ENCODE data around the gene SLC19A1. TPM values are rescaled to one million over a fixed set of nuclear protein-coding genes. Genes with fewer than 3 reads are reported as not detected.

Gene SLC19A1
- total RNA-seq, 4 donors from 2014 or later: 1.8 to 9.6 (median 2.1) TPM

DNA sequence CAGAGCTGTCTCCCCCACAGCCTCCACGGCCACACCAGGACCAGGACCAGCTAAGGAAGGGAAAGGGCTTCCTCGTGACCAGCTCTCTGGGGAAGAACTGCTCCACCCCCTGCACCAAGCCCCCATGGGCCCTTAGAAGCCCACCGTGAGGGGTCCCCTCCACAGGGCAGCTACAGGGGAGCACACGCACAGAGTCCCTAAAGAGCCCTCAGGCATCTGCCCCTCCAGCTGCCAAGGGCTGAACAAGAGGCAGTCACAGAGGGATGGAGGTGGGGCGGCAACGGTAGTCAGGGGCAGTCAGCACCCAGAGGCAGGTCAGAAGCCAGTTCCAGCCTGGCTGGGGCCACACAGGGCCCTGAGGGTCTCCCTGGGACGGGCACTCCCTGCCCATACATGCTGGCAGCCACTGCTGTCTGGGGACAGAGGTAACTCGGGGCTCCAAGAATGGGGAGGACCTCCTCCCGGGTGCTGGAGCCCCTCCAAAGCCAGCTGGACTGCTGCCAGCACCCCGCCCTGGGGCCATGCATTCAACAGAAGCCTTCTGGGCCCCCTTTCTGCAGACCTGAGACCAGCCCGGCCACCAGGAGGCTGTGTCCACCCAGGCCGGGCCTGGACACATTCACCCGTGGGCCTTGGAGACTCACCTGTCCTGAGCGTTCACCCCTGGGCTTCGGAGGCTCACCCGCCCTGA lies 18.7 kb downstream of the SLC19A1 start:
- Histone ChIP-seq H3K36me3 (peaks cover 0 to 6% of the 10 kb centered on the region in 2 donors), H3K9me3 (peaks cover 0 to 27% (median 6%) of the 10 kb centered on the region in 3 donors), H3K4me3 (no peak overlapping the region), H3K27ac (no peak overlapping the region), H3K27me3 (no peaks in the 10 kb centered on the region), H3K4me1 (no peaks in the 10 kb centered on the region)
- in situ Hi-C loops (cut with MboI; ENCODE audit: low sequenced_read_pairs in 4 of 4): no loop called here
- DNase-seq (no peak), ATAC-seq (no peak)
- intact Hi-C loops (cut with DNase I; ENCODE audit: low total_unique reads): no loop called here
- no peak for TF ChIP-seq POLR2A (IDR thresholded peaks at IDR 0.05)
- TF ChIP-seq, protein P1, sequence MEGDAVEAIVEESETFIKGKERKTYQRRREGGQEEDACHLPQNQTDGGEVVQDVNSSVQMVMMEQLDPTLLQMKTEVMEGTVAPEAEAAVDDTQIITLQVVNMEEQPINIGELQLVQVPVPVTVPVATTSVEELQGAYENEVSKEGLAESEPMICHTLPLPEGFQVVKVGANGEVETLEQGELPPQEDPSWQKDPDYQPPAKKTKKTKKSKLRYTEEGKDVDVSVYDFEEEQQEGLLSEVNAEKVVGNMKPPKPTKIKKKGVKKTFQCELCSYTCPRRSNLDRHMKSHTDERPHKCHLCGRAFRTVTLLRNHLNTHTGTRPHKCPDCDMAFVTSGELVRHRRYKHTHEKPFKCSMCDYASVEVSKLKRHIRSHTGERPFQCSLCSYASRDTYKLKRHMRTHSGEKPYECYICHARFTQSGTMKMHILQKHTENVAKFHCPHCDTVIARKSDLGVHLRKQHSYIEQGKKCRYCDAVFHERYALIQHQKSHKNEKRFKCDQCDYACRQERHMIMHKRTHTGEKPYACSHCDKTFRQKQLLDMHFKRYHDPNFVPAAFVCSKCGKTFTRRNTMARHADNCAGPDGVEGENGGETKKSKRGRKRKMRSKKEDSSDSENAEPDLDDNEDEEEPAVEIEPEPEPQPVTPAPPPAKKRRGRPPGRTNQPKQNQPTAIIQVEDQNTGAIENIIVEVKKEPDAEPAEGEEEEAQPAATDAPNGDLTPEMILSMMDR (IDR thresholded peaks at IDR 0.05 in 4 of 5, conservative IDR thresholded peaks at IDR 0.05 in 1 of 5): no peak

DNA sequence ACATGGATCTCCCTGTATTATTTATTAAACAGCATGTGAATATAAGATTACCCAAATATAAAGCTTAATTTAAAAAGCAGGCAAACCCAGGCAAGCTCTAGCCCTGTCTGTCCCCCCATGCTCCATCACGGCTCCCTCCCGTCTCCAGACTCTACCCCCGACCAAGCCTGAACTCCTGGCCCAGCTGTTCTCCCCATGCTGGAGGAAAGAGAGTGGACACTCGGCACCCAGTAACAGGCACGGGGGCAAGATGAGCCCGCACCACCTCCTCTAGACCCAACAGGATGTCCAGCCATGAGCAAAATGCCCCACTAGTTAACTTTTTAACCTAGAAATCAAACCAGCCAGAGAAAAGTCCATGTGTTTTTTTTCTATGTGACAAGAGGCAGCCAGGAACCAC lies 19.3 kb downstream of the SLC19A1 start:
- intact Hi-C loops (cut with DNase I; ENCODE audit: low total_unique reads): no loop called here
- no peak for ATAC-seq

DNA sequence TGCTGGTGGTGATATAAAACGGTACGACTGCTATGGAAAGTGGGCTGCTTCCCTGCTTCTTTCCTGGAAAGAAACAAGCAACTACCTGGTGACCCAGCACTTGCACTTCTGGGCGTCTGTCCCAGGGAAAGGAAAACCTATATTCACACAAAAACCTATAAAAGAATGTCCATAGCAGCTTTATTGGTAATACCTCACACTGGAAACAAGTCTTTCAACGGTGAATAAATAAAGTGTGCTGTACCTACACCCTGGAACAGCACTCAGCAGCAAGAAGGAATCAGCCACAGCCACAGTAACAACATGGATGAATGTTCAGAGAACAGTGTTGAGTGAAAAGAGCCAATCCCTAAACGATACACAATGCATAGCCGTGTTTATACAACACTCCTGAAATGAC lies 19.9 kb downstream of the SLC19A1 start:
- ATAC-seq (no peak), DNase-seq (no peak)
- TF ChIP-seq POLR2A (IDR thresholded peaks at IDR 0.05): no peak
- TF ChIP-seq, protein P1 (IDR thresholded peaks at IDR 0.05 in 4 of 5, conservative IDR thresholded peaks at IDR 0.05 in 1 of 5): no peak
- no peaks in the 10 kb centered on the region for H3K4me1 ChIP-seq
- H3K9me3 ChIP-seq: peaks cover 0 to 31% (median 6%) of the 10 kb centered on the region in 3 donors
- H3K36me3 ChIP-seq: peaks cover 0 to 6% of the 10 kb centered on the region in 2 donors
- intact Hi-C loops (cut with DNase I; ENCODE audit: low total_unique reads): no loop called here
- no peaks in the 10 kb centered on the region for H3K27me3 ChIP-seq
- no peak overlapping the region for H3K27ac ChIP-seq
- in situ Hi-C loops (cut with MboI; ENCODE audit: low sequenced_read_pairs in 4 of 4): no loop called here
- no peak overlapping the region for H3K4me3 ChIP-seq

More for the DNA sequence above, 19.3 kb downstream of the SLC19A1 start:
- no peaks in the 10 kb centered on the region for H3K4me1 ChIP-seq
- in situ Hi-C loops (cut with MboI; ENCODE audit: low sequenced_read_pairs in 4 of 4): no loop called here
- H3K27ac ChIP-seq: no peak overlapping the region
- H3K9me3 ChIP-seq: peaks cover 0 to 28% (median 6%) of the 10 kb centered on the region in 3 donors
- DNase-seq: no peak
- H3K27me3 ChIP-seq: no peaks in the 10 kb centered on the region
- peaks cover 0 to 6% of the 10 kb centered on the region in 2 donors for H3K36me3 ChIP-seq
- TF ChIP-seq, protein P1 (IDR thresholded peaks at IDR 0.05 in 4 of 5, conservative IDR thresholded peaks at IDR 0.05 in 1 of 5): no peak
- no peak for TF ChIP-seq POLR2A (IDR thresholded peaks at IDR 0.05)
- no peak overlapping the region for H3K4me3 ChIP-seq

DNA sequence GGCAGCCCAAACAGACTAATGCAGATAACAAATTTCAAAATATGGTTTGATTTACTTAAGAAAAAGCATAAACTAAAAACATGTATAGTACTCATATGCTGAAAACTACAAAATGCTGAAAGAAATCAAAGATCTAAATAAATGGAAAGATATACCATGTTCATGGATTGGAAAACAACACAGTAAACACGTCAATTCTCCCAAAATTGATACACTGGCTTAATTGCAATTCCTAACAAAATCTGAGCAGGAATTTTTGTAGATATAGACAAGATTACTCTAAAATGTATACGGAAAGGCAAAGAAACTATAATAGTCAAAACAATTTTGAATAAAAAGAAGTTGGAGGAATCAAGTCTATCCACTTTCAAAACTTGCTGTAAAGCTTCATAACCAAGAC lies 21.0 kb downstream of the SLC19A1 start:
- intact Hi-C loops (cut with DNase I; ENCODE audit: low total_unique reads) (no loop called here), in situ Hi-C loops (cut with MboI; ENCODE audit: low sequenced_read_pairs in 4 of 4) (no loop called here)
- no peak overlapping the region for H3K4me3 ChIP-seq
- peaks cover 0 to 31% (median 6%) of the 10 kb centered on the region in 3 donors for H3K9me3 ChIP-seq
- H3K27me3 ChIP-seq: no peaks in the 10 kb centered on the region
- DNase-seq: no peak
- ATAC-seq: no peak
- H3K36me3 ChIP-seq: peaks cover 0 to 6% of the 10 kb centered on the region in 2 donors
- TF ChIP-seq, protein P1 (IDR thresholded peaks at IDR 0.05 in 4 of 5, conservative IDR thresholded peaks at IDR 0.05 in 1 of 5): no peak
- TF ChIP-seq POLR2A (IDR thresholded peaks at IDR 0.05): no peak
- no peak overlapping the region for H3K27ac ChIP-seq
- no peaks in the 10 kb centered on the region for H3K4me1 ChIP-seq
